ENCODE measurements around the gene RUNX2.

DNA sequence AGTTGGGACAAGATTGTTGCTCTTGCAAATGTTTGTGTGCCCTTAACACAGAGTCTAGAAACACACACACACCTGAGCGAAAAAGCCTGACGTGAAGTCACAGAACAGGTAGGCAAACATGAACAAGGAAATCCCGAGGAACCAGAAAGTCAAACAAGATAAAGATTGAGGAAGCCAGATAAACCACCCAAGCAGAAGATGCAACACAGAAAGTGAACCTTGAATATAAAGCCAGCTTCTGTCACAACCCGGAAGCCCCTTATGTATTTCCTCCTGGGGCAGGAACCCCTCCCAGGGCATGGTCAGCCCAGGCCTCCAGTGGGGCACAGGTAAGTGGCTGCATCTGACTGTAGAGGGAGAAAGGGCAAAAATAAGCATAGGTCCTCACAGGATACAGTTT is 207.8 kb downstream of the RUNX2 start:
- TF ChIP-seq, protein P1, sequence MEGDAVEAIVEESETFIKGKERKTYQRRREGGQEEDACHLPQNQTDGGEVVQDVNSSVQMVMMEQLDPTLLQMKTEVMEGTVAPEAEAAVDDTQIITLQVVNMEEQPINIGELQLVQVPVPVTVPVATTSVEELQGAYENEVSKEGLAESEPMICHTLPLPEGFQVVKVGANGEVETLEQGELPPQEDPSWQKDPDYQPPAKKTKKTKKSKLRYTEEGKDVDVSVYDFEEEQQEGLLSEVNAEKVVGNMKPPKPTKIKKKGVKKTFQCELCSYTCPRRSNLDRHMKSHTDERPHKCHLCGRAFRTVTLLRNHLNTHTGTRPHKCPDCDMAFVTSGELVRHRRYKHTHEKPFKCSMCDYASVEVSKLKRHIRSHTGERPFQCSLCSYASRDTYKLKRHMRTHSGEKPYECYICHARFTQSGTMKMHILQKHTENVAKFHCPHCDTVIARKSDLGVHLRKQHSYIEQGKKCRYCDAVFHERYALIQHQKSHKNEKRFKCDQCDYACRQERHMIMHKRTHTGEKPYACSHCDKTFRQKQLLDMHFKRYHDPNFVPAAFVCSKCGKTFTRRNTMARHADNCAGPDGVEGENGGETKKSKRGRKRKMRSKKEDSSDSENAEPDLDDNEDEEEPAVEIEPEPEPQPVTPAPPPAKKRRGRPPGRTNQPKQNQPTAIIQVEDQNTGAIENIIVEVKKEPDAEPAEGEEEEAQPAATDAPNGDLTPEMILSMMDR (IDR thresholded peaks at IDR 0.05), result no peak
- TF ChIP-seq POLR2AphosphoS5 (IDR thresholded peaks at IDR 0.05), result no peak
- TF ChIP-seq POLR2A (IDR thresholded peaks at IDR 0.05), result no peak

Measured in breast epithelium (tissue), 3 donors.